Esophagus squamous epithelium (tissue), 4 donors: ENCODE data around the gene RBKS.

Source experiments
- POLR2A ChIP-seq, 4 donors: fragments of 450-650 bp; IDR thresholded peaks; one replicate each; pipeline ENCODE4 v1.6.1; 2017; ENCODE audit warnings: antibody characterized with exemption in 4 of 4, mild to moderate bottlenecking in 4 of 4, moderate library complexity in 3 of 4
- TF ChIP-seq, protein P1 (sequence below), 6 experiments: fragments of 450-650 bp in 4 of 6; fragments of 200-600 bp in 2 of 6; sonication (generic) in 2 of 6; IDR thresholded peaks; one replicate each; pipeline ENCODE4 v1.5.1; 2016 to 2019; ENCODE audit warnings: antibody characterized with exemption in 6 of 6, mild to moderate bottlenecking in 4 of 6, moderate library complexity in 4 of 6

DNA sequence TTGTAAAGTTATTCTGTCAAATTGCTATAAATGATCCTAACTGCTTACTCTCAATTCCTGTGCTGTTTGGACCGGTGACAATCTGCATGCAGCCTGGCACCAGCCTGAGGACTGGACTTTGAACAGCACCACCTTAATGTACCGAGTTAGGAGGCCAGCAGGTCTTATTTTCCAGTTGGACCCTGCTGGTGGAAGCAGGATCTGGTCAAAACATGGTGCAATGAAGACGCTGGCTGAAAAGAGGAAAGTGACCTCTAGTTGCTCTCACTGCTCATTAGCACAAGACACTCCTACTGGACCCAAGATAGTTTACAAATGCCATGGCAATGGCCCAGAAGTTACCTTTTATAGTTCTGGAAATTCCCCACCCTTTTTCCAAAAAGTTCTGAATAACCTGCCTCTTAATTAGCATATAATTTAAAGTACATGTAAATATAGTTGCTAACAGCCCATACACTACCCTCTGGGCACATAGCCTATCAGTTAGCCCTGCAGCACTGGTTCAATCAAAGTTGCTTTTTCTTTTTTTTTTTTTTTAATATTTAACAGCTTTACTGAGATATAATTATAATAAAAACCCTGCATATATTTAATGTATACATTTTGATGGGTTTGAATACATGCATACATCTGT is 35.8 kb downstream of the RBKS start:
- TF ChIP-seq, protein P1, sequence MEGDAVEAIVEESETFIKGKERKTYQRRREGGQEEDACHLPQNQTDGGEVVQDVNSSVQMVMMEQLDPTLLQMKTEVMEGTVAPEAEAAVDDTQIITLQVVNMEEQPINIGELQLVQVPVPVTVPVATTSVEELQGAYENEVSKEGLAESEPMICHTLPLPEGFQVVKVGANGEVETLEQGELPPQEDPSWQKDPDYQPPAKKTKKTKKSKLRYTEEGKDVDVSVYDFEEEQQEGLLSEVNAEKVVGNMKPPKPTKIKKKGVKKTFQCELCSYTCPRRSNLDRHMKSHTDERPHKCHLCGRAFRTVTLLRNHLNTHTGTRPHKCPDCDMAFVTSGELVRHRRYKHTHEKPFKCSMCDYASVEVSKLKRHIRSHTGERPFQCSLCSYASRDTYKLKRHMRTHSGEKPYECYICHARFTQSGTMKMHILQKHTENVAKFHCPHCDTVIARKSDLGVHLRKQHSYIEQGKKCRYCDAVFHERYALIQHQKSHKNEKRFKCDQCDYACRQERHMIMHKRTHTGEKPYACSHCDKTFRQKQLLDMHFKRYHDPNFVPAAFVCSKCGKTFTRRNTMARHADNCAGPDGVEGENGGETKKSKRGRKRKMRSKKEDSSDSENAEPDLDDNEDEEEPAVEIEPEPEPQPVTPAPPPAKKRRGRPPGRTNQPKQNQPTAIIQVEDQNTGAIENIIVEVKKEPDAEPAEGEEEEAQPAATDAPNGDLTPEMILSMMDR (IDR thresholded peaks at IDR 0.05): no peak
- no peak for TF ChIP-seq POLR2A (IDR thresholded peaks at IDR 0.05)
